GM23338 (cell line): Measurements from ENCODE around the gene BCAS1. TPM values are rescaled to one million over a fixed set of nuclear protein-coding genes. Genes with fewer than 3 reads are reported as not detected.
A peak's percentile ranks its signal among the peaks of the same experiment; 100 is the strongest.

Source experiments
- ATAC-seq: fragments of 200-7000 bp; cut with Tn5 transposase; 3 replicates; pipeline ENCODE4 v1.9.1; 2020
- DNase-seq: peaks from one replicate; pipeline ENCODE4 v3.0.0-alpha.2; 2015; ENCODE audit warnings: low spot score
- H2AFZ ChIP-seq: fragments of 200-600 bp; sonication (generic); 2 replicates; pipeline ENCODE4 v1.8.0; 2016; ENCODE audit warnings: antibody characterized with exemption, mild to moderate bottlenecking, moderate library complexity
- H3F3A ChIP-seq: fragments of 200-600 bp; sonication (generic); replicated peaks from 2 replicates; pipeline ENCODE4 v1.8.0; 2017; ENCODE audit warnings: antibody characterized with exemption, mixed run types, low read depth
- H3K27ac ChIP-seq: fragments of 200-600 bp; sonication (generic); 2 replicates; pipeline ENCODE4 v1.6.1; 2016; ENCODE audit warnings: low read depth
- H3K27me3 ChIP-seq: fragments of 200-600 bp; sonication (generic); 2 replicates; pipeline ENCODE4 v1.8.0; 2016; ENCODE audit warnings: mild to moderate bottlenecking, mixed run types, moderate library complexity; ENCODE audit not compliant: insufficient read depth
- H3K36me3 ChIP-seq: fragments of 200-600 bp; sonication (generic); 2 replicates; pipeline ENCODE4 v1.8.0; 2016; ENCODE audit warnings: mild to moderate bottlenecking; ENCODE audit not compliant: insufficient read depth
- H3K4me1 ChIP-seq: fragments of 200-600 bp; sonication (generic); 2 replicates; pipeline ENCODE4 v1.8.0; 2016; ENCODE audit warnings: mild to moderate bottlenecking, moderate library complexity; ENCODE audit not compliant: insufficient read depth
- H3K4me2 ChIP-seq: fragments of 200-600 bp; sonication (generic); 2 replicates; pipeline ENCODE4 v1.7.1; 2017; ENCODE audit warnings: mixed run types
- H3K4me3 ChIP-seq: fragments of 200-600 bp; sonication (generic); 2 replicates; pipeline ENCODE4 v1.6.1; 2016; ENCODE audit warnings: mixed run types
- H3K79me2 ChIP-seq: fragments of 200-600 bp; sonication (generic); replicated peaks from 2 replicates; pipeline ENCODE4 v1.8.0; 2017; ENCODE audit warnings: mild to moderate bottlenecking; ENCODE audit not compliant: insufficient read depth
- H3K9me2 ChIP-seq: fragments of 200-600 bp; sonication (generic); 2 replicates; pipeline ENCODE4 v1.8.0; 2017; ENCODE audit not compliant: insufficient read depth
- H4K20me1 ChIP-seq: fragments of 200-600 bp; sonication (generic); replicated peaks from 2 replicates; pipeline ENCODE4 v1.8.0; 2017; ENCODE audit warnings: mild to moderate bottlenecking; ENCODE audit not compliant: insufficient read depth
- H3K27ac Mint-ChIP-seq: 2 replicates; pipeline ENCODE4 v1.8.0; 2020; ENCODE audit warnings: inconsistent platforms, mild to moderate bottlenecking, moderate library complexity, mixed read lengths
- H3K27me3 Mint-ChIP-seq: 3 replicates; pipeline ENCODE4 v1.8.0; 2022; ENCODE audit warnings: low read depth, mild to moderate bottlenecking, moderate library complexity, mixed read lengths, inconsistent platforms; ENCODE audit not compliant: insufficient read depth, poor library complexity
- H3K36me3 Mint-ChIP-seq: 3 replicates; pipeline ENCODE4 v1.8.0; 2021; ENCODE audit warnings: low read depth, mild to moderate bottlenecking, inconsistent platforms, moderate library complexity, mixed read lengths
- H3K4me1 Mint-ChIP-seq: 3 replicates; pipeline ENCODE4 v1.8.0; 2020; ENCODE audit warnings: mild to moderate bottlenecking, inconsistent platforms, mixed read lengths
- H3K4me3 Mint-ChIP-seq: 3 replicates; pipeline ENCODE4 v1.8.0; 2021; ENCODE audit warnings: moderate library complexity, mild to moderate bottlenecking, inconsistent platforms, mixed read lengths
- H3K9me3 Mint-ChIP-seq: 3 replicates; pipeline ENCODE4 v1.8.0; 2020; ENCODE audit warnings: moderate library complexity, mild to moderate bottlenecking, inconsistent platforms, mixed read lengths
- CREB1 ChIP-seq: fragments of 250-450 bp; sonication (Bioruptor Pico); IDR thresholded peaks from 2 replicates; pipeline ENCODE4 v1.5.0; 2020; ENCODE audit warnings: low read depth, mild to moderate bottlenecking, moderate library complexity
- CTCF ChIP-seq, 2 experiments: fragments of 200-600 bp in 1 of 2; sonication (generic) in 1 of 2; conservative IDR thresholded peaks; 2 replicates each; pipeline versions ENCODE4 v1.5.1 to v1.6.1; 2016 to 2017; ENCODE audit warnings: antibody characterized with exemption in 2 of 2, low read depth in 2 of 2, mild to moderate bottlenecking in 2 of 2, moderate library complexity in 1 of 2
- EZH2 ChIP-seq: fragments of 200-600 bp; sonication (generic); IDR thresholded peaks from one replicate; pipeline ENCODE4 v1.8.0; 2017; ENCODE audit warnings: antibody characterized with exemption, mild to moderate bottlenecking, low read depth; ENCODE audit not compliant: unreplicated experiment
- NANOG ChIP-seq: IDR thresholded peaks from 2 replicates; pipeline ENCODE4 v1.6.1; 2016; ENCODE audit warnings: antibody characterized with exemption, borderline replicate concordance
- POLR2AphosphoS5 ChIP-seq: IDR thresholded peaks from 2 replicates; pipeline ENCODE4 v1.6.1; 2016; ENCODE audit warnings: antibody characterized with exemption, low read depth
- STAT1 ChIP-seq: IDR thresholded peaks from one replicate; pipeline ENCODE4 v1.6.1; 2016; ENCODE audit warnings: antibody characterized with exemption; ENCODE audit not compliant: unreplicated experiment
- ZNF114 ChIP-seq: fragments of 250-450 bp; sonication (Bioruptor Pico); IDR thresholded peaks from 2 replicates; pipeline ENCODE4 v1.5.0; 2020; ENCODE audit warnings: mild to moderate bottlenecking, moderate library complexity
- ZNF331 ChIP-seq: fragments of 250-450 bp; sonication (Bioruptor Pico); IDR thresholded peaks from 2 replicates; pipeline ENCODE4 v1.5.0; 2020; ENCODE audit warnings: low read depth, mild to moderate bottlenecking, moderate library complexity
- polyA plus RNA-seq: library from polyadenylated mRNA; unstranded; fragments of >200 nt; fragmentation: Nextera tagmentation; extraction: Ambion mirVana; gene quantifications from 2 replicates; pipeline ENCODE4 v1.2.1, GENCODE V29; 2016
- total RNA-seq: library from RNA; depleted of rRNA; stranded (reverse); fragments of >200 nt; shearing (Covaris generic); gene quantifications from 2 replicates; pipeline ENCODE4 v1.2.3, GENCODE V29; 2014
- TF ChIP-seq, protein P1 (sequence below): IDR thresholded peaks from one replicate; pipeline ENCODE4 v1.6.1; 2018; ENCODE audit warnings: antibody characterized with exemption; ENCODE audit not compliant: unreplicated experiment

Gene BCAS1
- total and polyA plus RNA-seq, 2 experiments from 2014 or later = 0.17 to 0.19 TPM

DNA sequence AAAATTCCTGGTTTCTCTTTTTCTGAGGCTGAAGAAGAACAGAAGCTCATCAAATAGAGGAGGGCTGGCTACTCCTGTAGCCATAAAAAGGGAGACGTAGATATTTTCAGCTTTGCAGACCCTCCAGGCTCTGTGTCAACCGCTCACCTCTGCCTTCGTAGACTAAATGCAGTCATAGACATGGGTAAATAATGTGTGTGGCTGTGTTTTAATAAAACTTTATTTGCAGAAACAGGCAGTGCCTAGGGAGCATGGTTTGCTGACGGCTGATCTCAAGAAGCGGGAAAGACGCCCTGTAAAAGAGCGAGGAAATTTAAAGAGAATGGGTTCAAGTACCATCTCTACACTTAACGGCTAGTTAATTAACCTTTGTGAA lies 171.8 kb downstream of the BCAS1 start:
- no peaks in the 10 kb centered on the region for H3K27me3 ChIP-seq
- H3F3A ChIP-seq = no peaks in the 10 kb centered on the region
- Mint-ChIP-seq H3K4me1 (peaks cover 40% of the 10 kb centered on the region), H3K27me3 (peaks cover 2% of the 10 kb centered on the region), H3K4me3 (no peak overlapping the region), H3K36me3 (no peaks in the 10 kb centered on the region), H3K27ac (no peak overlapping the region), H3K9me3 (no peaks in the 10 kb centered on the region)
- no peak overlapping the region for H3K4me3 ChIP-seq
- H3K36me3 ChIP-seq = no peaks in the 10 kb centered on the region
- H3K9me2 ChIP-seq = no peaks in the 10 kb centered on the region
- no peaks in the 10 kb centered on the region for H3K79me2 ChIP-seq
- ATAC-seq (no peak), DNase-seq (no peak)
- no peak overlapping the region for H3K27ac ChIP-seq
- H3K4me2 ChIP-seq = no peak overlapping the region
- no peak for TF ChIP-seq ZNF114 (CRISPR knock-in tag)
- TF ChIP-seq POLR2AphosphoS5 = no peak
- TF ChIP-seq CREB1 = no peak
- TF ChIP-seq CTCF (conservative IDR thresholded peaks at IDR 0.05; ENCODE audit: low read depth in 2 of 2) = no peak
- TF ChIP-seq STAT1 = no peak
- no peak for TF ChIP-seq NANOG
- peak overlapping the region; percentile 75; the same call in 1 of the 2 replicates for H2AFZ ChIP-seq
- peaks cover 39% of the 10 kb centered on the region for H3K4me1 ChIP-seq
- H4K20me1 ChIP-seq = no peaks in the 10 kb centered on the region

GRCh38 chr20:53897884-53898555 lies 172.4 kb downstream of the BCAS1 start:
- no peak overlapping the region for H3K4me3 Mint-ChIP-seq
- no peak overlapping the region for H3K27ac Mint-ChIP-seq
- H2AFZ ChIP-seq = 0 out of 2 replicates have a peak overlapping the region, but pooled peaks have one; percentile 75
- H3K4me1 ChIP-seq = peaks cover 44% of the 10 kb centered on the region
- H3K4me3 ChIP-seq = no peak overlapping the region
- H3K27ac ChIP-seq = no peak overlapping the region
- H3K4me1 Mint-ChIP-seq = peaks cover 45% of the 10 kb centered on the region
- H4K20me1 ChIP-seq = no peaks in the 10 kb centered on the region
- no peaks in the 10 kb centered on the region for H3K79me2 ChIP-seq
- ATAC-seq (no peak), DNase-seq (no peak)
- no peaks in the 10 kb centered on the region for H3K9me3 Mint-ChIP-seq
- H3K36me3 ChIP-seq = no peaks in the 10 kb centered on the region
- peaks cover 2% of the 10 kb centered on the region for H3K27me3 Mint-ChIP-seq
- no peaks in the 10 kb centered on the region for H3F3A ChIP-seq
- no peak overlapping the region for H3K4me2 ChIP-seq
- H3K9me2 ChIP-seq = no peaks in the 10 kb centered on the region
- no peaks in the 10 kb centered on the region for H3K36me3 Mint-ChIP-seq
- no peaks in the 10 kb centered on the region for H3K27me3 ChIP-seq
- TF ChIP-seq STAT1 = no peak
- TF ChIP-seq, protein P1, sequence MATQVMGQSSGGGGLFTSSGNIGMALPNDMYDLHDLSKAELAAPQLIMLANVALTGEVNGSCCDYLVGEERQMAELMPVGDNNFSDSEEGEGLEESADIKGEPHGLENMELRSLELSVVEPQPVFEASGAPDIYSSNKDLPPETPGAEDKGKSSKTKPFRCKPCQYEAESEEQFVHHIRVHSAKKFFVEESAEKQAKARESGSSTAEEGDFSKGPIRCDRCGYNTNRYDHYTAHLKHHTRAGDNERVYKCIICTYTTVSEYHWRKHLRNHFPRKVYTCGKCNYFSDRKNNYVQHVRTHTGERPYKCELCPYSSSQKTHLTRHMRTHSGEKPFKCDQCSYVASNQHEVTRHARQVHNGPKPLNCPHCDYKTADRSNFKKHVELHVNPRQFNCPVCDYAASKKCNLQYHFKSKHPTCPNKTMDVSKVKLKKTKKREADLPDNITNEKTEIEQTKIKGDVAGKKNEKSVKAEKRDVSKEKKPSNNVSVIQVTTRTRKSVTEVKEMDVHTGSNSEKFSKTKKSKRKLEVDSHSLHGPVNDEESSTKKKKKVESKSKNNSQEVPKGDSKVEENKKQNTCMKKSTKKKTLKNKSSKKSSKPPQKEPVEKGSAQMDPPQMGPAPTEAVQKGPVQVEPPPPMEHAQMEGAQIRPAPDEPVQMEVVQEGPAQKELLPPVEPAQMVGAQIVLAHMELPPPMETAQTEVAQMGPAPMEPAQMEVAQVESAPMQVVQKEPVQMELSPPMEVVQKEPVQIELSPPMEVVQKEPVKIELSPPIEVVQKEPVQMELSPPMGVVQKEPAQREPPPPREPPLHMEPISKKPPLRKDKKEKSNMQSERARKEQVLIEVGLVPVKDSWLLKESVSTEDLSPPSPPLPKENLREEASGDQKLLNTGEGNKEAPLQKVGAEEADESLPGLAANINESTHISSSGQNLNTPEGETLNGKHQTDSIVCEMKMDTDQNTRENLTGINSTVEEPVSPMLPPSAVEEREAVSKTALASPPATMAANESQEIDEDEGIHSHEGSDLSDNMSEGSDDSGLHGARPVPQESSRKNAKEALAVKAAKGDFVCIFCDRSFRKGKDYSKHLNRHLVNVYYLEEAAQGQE = no peak
- TF ChIP-seq EZH2 = no peak
- no peak for TF ChIP-seq CREB1
- no peak for TF ChIP-seq ZNF331 (CRISPR knock-in tag)
